Raji (cell line): ENCODE measurements around the gene EPB41L5.

Experiments
- POLR2A ChIP-seq: IDR thresholded peaks from 2 replicates; pipeline ENCODE4 v1.6.1; 2011; ENCODE audit warnings: low read depth, low read length, control low read depth; ENCODE audit not compliant: insufficient read depth

The EPB41L5 gene

GRCh38 chr2:120224735-120225548 lies 212.1 kb downstream of the EPB41L5 start:
- no peak for TF ChIP-seq POLR2A

GRCh38 chr2:120225549-120226065 lies 212.7 kb downstream of the EPB41L5 start:
- no peak for TF ChIP-seq POLR2A

- no peak for TF ChIP-seq POLR2A
Observed at GRCh38 chr2:120226316-120226715, 213.4 kb downstream of the EPB41L5 start.

DNA sequence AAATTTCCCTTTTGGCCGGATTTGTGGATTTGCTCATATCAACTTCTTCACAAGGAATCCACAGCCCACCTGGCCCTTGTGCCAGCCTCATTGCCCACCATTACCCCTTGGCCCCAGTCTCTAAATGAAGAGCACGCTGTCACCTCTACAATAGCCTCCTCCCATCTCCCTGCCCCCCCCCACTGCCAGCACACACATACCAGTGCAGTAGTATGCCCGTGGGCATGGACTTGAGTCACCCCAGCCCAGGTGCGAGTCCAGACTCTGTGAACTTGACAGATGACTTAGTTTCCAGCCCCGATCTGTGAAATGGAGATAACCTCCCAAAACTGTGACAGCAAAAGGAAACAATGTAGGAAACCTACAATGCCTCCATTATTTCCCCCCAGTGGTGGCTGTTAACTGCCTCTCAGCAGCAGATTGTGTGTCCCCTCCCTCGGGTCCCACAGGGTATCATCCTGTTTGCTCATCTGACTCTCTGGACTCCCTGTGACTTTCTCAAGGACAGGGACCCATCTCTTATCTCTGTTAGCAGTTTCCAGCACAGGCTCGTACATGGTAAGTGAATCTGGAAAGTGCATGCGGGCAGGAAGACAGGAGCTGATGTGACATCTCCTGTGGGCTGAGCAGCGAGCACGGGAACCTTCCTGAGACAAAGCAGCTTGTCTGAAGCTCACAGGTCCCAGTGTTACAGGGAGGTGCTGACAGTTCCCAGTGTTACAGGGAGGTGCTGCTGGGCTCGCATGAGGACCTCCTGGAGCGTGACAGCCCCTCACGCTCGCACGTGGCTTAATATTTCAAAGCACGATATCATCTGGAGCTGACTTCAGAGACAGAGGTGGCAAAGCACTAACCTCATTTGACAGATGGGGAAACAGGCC lies 214.5 kb downstream of the EPB41L5 start:
- TF ChIP-seq POLR2A: no peak

DNA sequence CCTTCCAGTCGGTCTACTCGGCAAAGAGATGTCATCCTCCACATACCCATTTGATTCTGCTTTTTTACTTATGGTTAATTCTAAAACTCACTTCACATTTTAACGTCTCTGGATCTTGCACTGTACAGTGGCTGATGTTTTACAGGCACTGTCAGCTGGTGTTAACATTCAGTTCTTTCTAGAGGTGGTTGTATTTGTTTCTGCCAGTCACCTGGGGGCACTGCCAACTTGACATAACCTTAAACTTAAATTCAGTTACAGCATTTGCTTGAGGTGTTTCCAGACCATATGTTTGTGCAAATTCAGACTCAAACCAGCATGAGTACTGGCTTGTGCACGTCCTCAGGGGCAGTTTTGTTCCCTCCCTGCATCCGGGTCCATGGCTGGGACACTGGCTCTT lies 215.6 kb downstream of the EPB41L5 start:
- TF ChIP-seq POLR2A: no peak
